ENCODE data around the gene TNFRSF1A. TPM values are rescaled to one million over a fixed set of nuclear protein-coding genes. Genes with fewer than 3 reads are reported as not detected.

TNFRSF1A gene
- total RNA-seq, 1 experiment from 2014 or later: 59.9 TPM

GRCh38 chr12:6346235-6346832 lies 4.5 kb upstream of the TNFRSF1A start:
- Histone ChIP-seq H4K5ac (ENCODE audit: insufficient read length, low read depth, low read length) (no peak overlapping the region), H3K23me2 (ENCODE audit: insufficient read length, low read depth, low read length, poor library complexity, severe bottlenecking) (peaks cover 5% of the 10 kb centered on the region), H3K9me3 (ENCODE audit: control insufficient read depth, low read depth, low read length) (no peaks in the 10 kb centered on the region), H2AK5ac (ENCODE audit: insufficient read length, low read length) (no peak overlapping the region), H3K79me1 (ENCODE audit: insufficient read depth, low read depth, low read length, poor library complexity, severe bottlenecking) (no peaks in the 10 kb centered on the region), H2BK20ac (ENCODE audit: low read depth, low read length, poor library complexity, severe bottlenecking) (no peak overlapping the region), H2AFZ (ENCODE audit: low read length) (no peak overlapping the region), H3K4ac (ENCODE audit: low read depth, low read length) (no peak overlapping the region), H3K27ac (ENCODE audit: insufficient read length, low read depth, low read length) (no peak overlapping the region), H4K20me1 (ENCODE audit: control insufficient read depth, insufficient read depth, insufficient read length) (no peaks in the 10 kb centered on the region), H2BK12ac (ENCODE audit: insufficient read length, low read depth, low read length) (no peak overlapping the region), H4K8ac (replicated peaks; ENCODE audit: insufficient read length, low read depth, low read length) (no peak overlapping the region), H2BK120ac (ENCODE audit: low read depth, low read length, poor library complexity, severe bottlenecking) (no peak overlapping the region), H3K56ac (ENCODE audit: insufficient read length, low read depth, low read length) (no peak overlapping the region), H3K23ac (ENCODE audit: insufficient read length, low read depth, low read length) (no peak overlapping the region), H3K4me2 (ENCODE audit: insufficient read depth, insufficient read length, low read length) (no peak overlapping the region), H3K9ac (ENCODE audit: extremely low read depth, insufficient read length, low read length) (no peak overlapping the region), H2BK5ac (ENCODE audit: insufficient read length, low read length) (no peak overlapping the region), H3T11ph (ENCODE audit: low read length) (no peak overlapping the region), H3K27me3 (ENCODE audit: insufficient read depth, low read length) (no peaks in the 10 kb centered on the region), H4K91ac (ENCODE audit: insufficient read length, low read depth, low read length) (no peak overlapping the region), H3K18ac (ENCODE audit: insufficient read length, low read depth, low read length) (no peak overlapping the region), H3K14ac (ENCODE audit: insufficient read depth, low read length) (no peak overlapping the region), H3K4me1 (ENCODE audit: insufficient read depth, low read length) (peaks cover 3% of the 10 kb centered on the region; the same call in 1 of the 2 replicates), H3K79me2 (ENCODE audit: insufficient read depth, low read length) (peaks cover under 1% of the 10 kb centered on the region; the same call in 1 of the 2 replicates), H2BK15ac (ENCODE audit: low read depth, low read length) (no peak overlapping the region)
- Mint-ChIP-seq H3K9me3 (no peaks in the 10 kb centered on the region), H3K27ac (peak overlapping the region in 1 of 3 experiments; percentile 83; a peak in 1 of 7 replicates), H3K36me3 (ENCODE audit: insufficient read depth in 1 of 3, low read depth in 3 of 3) (peaks cover 13 to 34% (median 33%) of the 10 kb centered on the region in 3 experiments; a peak in 6 of 7 replicates), H3K4me3 (no peak overlapping the region), H3K27me3 (ENCODE audit: low read depth) (no peaks in the 10 kb centered on the region; the same call in 1 of the 2 replicates), H3K4me1 (peaks cover 24 to 28% of the 10 kb centered on the region in 2 experiments)
- no peak for DNase-seq
- no peak for TF ChIP-seq CTCF (conservative IDR thresholded peaks at IDR 0.05)
- no CpG with 5 or more reads among the region's 5 CpGs for WGBS (ENCODE audit: extremely low coverage, insufficient read length, low lambda C conversion rate)

Data from H9 (cell line).